A549 (cell line): ENCODE results near the gene SIRPD.

Source experiments
- JUN ChIP-seq, 2 experiments: fragments of >200 bp; sonication (Bioruptor Twin); formaldehyde crosslinking; IDR thresholded peaks; 2 replicates in 1 of 2; 3 replicates in 1 of 2; pipeline ENCODE4 v1.6.1; 2016 to 2017
- POLR2A ChIP-seq: IDR thresholded peaks from 2 replicates; pipeline ENCODE4 v1.6.1; 2012; ENCODE audit warnings: mild to moderate bottlenecking, low read length
- USF2 ChIP-seq: fragments of 450-650 bp; IDR thresholded peaks from 2 replicates; pipeline ENCODE4 v1.6.1; 2014; ENCODE audit warnings: antibody characterized with exemption
- TF ChIP-seq, protein P1 (sequence below): fragments of >200 bp; sonication (Bioruptor Twin); formaldehyde crosslinking; IDR thresholded peaks from 3 replicates; pipeline ENCODE4 v1.5.1; 2016

GRCh38 chr20:1537731-1538058 is 19.8 kb downstream of the SIRPD start:
- no peak for TF ChIP-seq USF2
- TF ChIP-seq, protein P1, sequence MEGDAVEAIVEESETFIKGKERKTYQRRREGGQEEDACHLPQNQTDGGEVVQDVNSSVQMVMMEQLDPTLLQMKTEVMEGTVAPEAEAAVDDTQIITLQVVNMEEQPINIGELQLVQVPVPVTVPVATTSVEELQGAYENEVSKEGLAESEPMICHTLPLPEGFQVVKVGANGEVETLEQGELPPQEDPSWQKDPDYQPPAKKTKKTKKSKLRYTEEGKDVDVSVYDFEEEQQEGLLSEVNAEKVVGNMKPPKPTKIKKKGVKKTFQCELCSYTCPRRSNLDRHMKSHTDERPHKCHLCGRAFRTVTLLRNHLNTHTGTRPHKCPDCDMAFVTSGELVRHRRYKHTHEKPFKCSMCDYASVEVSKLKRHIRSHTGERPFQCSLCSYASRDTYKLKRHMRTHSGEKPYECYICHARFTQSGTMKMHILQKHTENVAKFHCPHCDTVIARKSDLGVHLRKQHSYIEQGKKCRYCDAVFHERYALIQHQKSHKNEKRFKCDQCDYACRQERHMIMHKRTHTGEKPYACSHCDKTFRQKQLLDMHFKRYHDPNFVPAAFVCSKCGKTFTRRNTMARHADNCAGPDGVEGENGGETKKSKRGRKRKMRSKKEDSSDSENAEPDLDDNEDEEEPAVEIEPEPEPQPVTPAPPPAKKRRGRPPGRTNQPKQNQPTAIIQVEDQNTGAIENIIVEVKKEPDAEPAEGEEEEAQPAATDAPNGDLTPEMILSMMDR: no peak
- no peak for TF ChIP-seq JUN (IDR thresholded peaks at IDR 0.05)
- no peak for TF ChIP-seq POLR2A
